Tongue (tissue), 2 donors: ENCODE results near the gene BIN2. TPM values are rescaled to one million over a fixed set of nuclear protein-coding genes. Genes with fewer than 3 reads are reported as not detected.

Experiments used
- DNase-seq: peaks from one replicate; pipeline ENCODE4 v3.0.0-alpha.2; 2015
- total RNA-seq: library from RNA; depleted of rRNA; stranded (reverse); fragments of >200 nt; gene quantifications from one replicate; pipeline ENCODE4 v1.2.3, GENCODE V29; 2014

The BIN2 gene
- total RNA-seq, 1 donor from 2014 or later, result 3.8 TPM

GRCh38 chr12:51254536-51254935 is 69.4 kb downstream of the BIN2 start:
- DNase-seq, result no peak

- DNase-seq, result no peak
Measured at GRCh38 chr12:51253276-51253675, 70.7 kb downstream of the BIN2 start.

- DNase-seq, result no peak
Measured at GRCh38 chr12:51247523-51248206, 76.3 kb downstream of the BIN2 start.

GRCh38 chr12:51246254-51246853 is 77.6 kb downstream of the BIN2 start:
- DNase-seq, result no peak

- DNase-seq, result no peak
Measured at GRCh38 chr12:51245476-51246253, 78.3 kb downstream of the BIN2 start.

- DNase-seq, result no peak
Measured at GRCh38 chr12:51244269-51244668, 79.7 kb downstream of the BIN2 start.

- no peak for DNase-seq
Measured at GRCh38 chr12:51242876-51243275, 81.1 kb downstream of the BIN2 start.

- DNase-seq, result no peak
Measured at GRCh38 chr12:51242120-51242519, 81.9 kb downstream of the BIN2 start.

GRCh38 chr12:51240971-51241370 is 83.0 kb downstream of the BIN2 start:
- no peak for DNase-seq

GRCh38 chr12:51238510-51239334 is 85.3 kb downstream of the BIN2 start, which contains the start of gene DAZAP2:
Gene DAZAP2 (plus strand): TSS chr12:51238826. CDS start chr12:51238908, 82 bp downstream.
- DNase-seq, result peak; percentile 98

- DNase-seq, result no peak
Measured at GRCh38 chr12:51238037-51238509, 85.9 kb downstream of the BIN2 start.

- no peak for DNase-seq
Measured at GRCh38 chr12:51234530-51234929, 89.4 kb downstream of the BIN2 start.

GRCh38 chr12:51232642-51233041 is 91.3 kb downstream of the BIN2 start:
- DNase-seq, result no peak

Other genes with a start within 250 kb of the BIN2 start
- 21.0 TPM for gene CSRNP2, start 240.6 kb downstream of the BIN2 start, total RNA-seq
- 28.2 TPM for gene TFCP2, start 151.0 kb downstream of the BIN2 start, total RNA-seq
- 4.5 TPM for gene POU6F1, start 106.1 kb downstream of the BIN2 start, total RNA-seq
- gene DAZAP2, start 85.3 kb downstream of the BIN2 start, total RNA-seq, result 74.2 TPM
- 5.0 TPM for gene SMAGP, start 53.8 kb downstream of the BIN2 start, total RNA-seq
- not detected for gene CELA1, start 22.5 kb upstream of the BIN2 start, total RNA-seq
- gene GALNT6, start 67.2 kb upstream of the BIN2 start, total RNA-seq, result 14.4 TPM
- gene SLC4A8, start 100.7 kb upstream of the BIN2 start, total RNA-seq, result 1.2 TPM